Measurements from ENCODE around the gene NSDHL.

NSDHL gene

GRCh38 chrX:152913910-152914309, 83.0 kb downstream of the NSDHL start:
- DNase-seq (ENCODE audit: low spot score): no peak

GRCh38 chrX:152915541-152916241, 84.8 kb downstream of the NSDHL start:
- DNase-seq (ENCODE audit: low spot score): no peak

GRCh38 chrX:152917656-152918579, 87.1 kb downstream of the NSDHL start:
- DNase-seq (ENCODE audit: low spot score): no peak

- DNase-seq (ENCODE audit: low spot score): no peak
Measured at GRCh38 chrX:152918707-152919106, 87.8 kb downstream of the NSDHL start.

Data from SW480 (cell line).